ENCODE measurements around the gene HUWE1. TPM values are rescaled to one million over a fixed set of nuclear protein-coding genes. Genes with fewer than 3 reads are reported as not detected.

The HUWE1 gene
- total RNA-seq, 2 donors from 2014 or later: 102 to 169 TPM

DNA sequence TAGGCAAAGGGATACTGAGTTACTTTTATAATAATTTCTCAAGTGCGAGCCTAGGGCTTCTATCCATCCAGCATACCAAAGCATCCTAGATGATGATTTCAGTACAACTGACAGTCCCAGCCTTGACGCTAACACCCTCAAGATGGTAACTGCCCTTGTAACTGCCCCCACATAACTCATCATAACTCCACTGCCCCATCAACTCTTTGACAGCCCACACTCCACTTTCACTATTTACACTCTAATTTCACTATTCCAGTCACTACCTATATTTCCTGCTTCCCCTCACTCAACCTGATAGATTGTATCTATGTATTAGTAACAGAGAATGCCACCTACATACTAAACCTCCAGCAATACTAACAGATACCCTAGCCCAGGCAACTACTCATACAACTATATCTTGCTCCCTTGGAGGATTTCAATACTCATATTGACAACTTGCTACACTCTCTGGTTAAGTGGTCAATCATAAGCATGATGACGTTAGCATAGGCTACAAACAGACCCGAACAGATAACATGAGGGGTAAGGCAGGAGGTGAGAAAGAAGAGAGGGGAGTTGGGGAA lies 65.0 kb downstream of the HUWE1 start:
- no peak overlapping the region for H3K4me3 ChIP-seq
- no peaks in the 10 kb centered on the region for H3K27me3 ChIP-seq (replicated peaks; ENCODE audit: insufficient read depth)
- H3K27ac ChIP-seq: no peak overlapping the region
- TF ChIP-seq, protein P1, sequence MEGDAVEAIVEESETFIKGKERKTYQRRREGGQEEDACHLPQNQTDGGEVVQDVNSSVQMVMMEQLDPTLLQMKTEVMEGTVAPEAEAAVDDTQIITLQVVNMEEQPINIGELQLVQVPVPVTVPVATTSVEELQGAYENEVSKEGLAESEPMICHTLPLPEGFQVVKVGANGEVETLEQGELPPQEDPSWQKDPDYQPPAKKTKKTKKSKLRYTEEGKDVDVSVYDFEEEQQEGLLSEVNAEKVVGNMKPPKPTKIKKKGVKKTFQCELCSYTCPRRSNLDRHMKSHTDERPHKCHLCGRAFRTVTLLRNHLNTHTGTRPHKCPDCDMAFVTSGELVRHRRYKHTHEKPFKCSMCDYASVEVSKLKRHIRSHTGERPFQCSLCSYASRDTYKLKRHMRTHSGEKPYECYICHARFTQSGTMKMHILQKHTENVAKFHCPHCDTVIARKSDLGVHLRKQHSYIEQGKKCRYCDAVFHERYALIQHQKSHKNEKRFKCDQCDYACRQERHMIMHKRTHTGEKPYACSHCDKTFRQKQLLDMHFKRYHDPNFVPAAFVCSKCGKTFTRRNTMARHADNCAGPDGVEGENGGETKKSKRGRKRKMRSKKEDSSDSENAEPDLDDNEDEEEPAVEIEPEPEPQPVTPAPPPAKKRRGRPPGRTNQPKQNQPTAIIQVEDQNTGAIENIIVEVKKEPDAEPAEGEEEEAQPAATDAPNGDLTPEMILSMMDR (IDR thresholded peaks at IDR 0.05): no peak
- H3K36me3 ChIP-seq: peaks cover 31% of the 10 kb centered on the region
- no peaks in the 10 kb centered on the region for H3K9me3 ChIP-seq
- ATAC-seq (ENCODE audit: insufficient number of reproducible peaks, low FRiP score, low read depth) (no peak), DNase-seq (ENCODE audit: low spot score) (no peak)
- no peaks in the 10 kb centered on the region for H3K4me1 ChIP-seq (ENCODE audit: control insufficient read depth in 1 of 2, low read depth in 2 of 2)

GRCh38 chrX:53616946-53617345 lies 69.6 kb downstream of the HUWE1 start:
- no peak for ATAC-seq (ENCODE audit: insufficient number of reproducible peaks, low FRiP score, low read depth)
- H3K36me3 ChIP-seq: peaks cover 17% of the 10 kb centered on the region
- no peak overlapping the region for H3K4me3 ChIP-seq
- no peak overlapping the region for H3K27ac ChIP-seq
- no peaks in the 10 kb centered on the region for H3K9me3 ChIP-seq
- no peaks in the 10 kb centered on the region for H3K4me1 ChIP-seq (ENCODE audit: control insufficient read depth in 1 of 2, low read depth in 2 of 2)
- no peaks in the 10 kb centered on the region for H3K27me3 ChIP-seq (replicated peaks; ENCODE audit: insufficient read depth)
- TF ChIP-seq, protein P1 (IDR thresholded peaks at IDR 0.05): no peak
- DNase-seq (ENCODE audit: low spot score): no peak

DNA sequence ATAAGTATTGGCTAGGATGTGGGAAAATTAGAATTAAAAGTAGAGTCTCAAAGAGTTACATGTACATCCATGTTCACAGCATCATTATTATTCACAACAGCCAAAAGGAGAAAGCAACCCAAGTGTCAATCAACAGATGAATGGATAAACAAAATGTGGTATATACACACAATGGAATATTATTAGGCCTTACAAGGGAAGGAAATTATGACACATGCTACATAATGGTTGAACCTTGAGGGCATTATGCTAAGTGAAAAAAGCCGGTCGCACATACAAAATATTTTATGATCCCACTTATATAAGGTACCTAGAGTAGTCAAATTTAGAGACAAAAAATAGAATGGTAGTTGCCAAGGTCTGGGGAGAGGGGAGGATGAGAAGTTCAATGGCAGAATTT lies 80.1 kb downstream of the HUWE1 start:
- peaks cover 16% of the 10 kb centered on the region for H3K36me3 ChIP-seq
- no peaks in the 10 kb centered on the region for H3K4me1 ChIP-seq (ENCODE audit: control insufficient read depth in 1 of 2, low read depth in 2 of 2)
- no peaks in the 10 kb centered on the region for H3K27me3 ChIP-seq (replicated peaks; ENCODE audit: insufficient read depth)
- H3K4me3 ChIP-seq: no peak overlapping the region
- TF ChIP-seq, protein P1 (IDR thresholded peaks at IDR 0.05): no peak
- ATAC-seq (ENCODE audit: insufficient number of reproducible peaks, low FRiP score, low read depth): no peak
- no peak overlapping the region for H3K27ac ChIP-seq
- DNase-seq (ENCODE audit: low spot score): no peak
- no peaks in the 10 kb centered on the region for H3K9me3 ChIP-seq

GRCh38 chrX:53605004-53605403 lies 81.5 kb downstream of the HUWE1 start:
- DNase-seq (ENCODE audit: low spot score): no peak
- Histone ChIP-seq H3K9me3 (no peaks in the 10 kb centered on the region), H3K27me3 (replicated peaks; ENCODE audit: insufficient read depth) (no peaks in the 10 kb centered on the region), H3K36me3 (peaks cover 13% of the 10 kb centered on the region), H3K27ac (no peak overlapping the region), H3K4me3 (no peak overlapping the region), H3K4me1 (ENCODE audit: control insufficient read depth in 1 of 2, low read depth in 2 of 2) (no peaks in the 10 kb centered on the region)
- TF ChIP-seq, protein P1 (IDR thresholded peaks at IDR 0.05): no peak
- no peak for ATAC-seq (ENCODE audit: insufficient number of reproducible peaks, low FRiP score, low read depth)

DNA sequence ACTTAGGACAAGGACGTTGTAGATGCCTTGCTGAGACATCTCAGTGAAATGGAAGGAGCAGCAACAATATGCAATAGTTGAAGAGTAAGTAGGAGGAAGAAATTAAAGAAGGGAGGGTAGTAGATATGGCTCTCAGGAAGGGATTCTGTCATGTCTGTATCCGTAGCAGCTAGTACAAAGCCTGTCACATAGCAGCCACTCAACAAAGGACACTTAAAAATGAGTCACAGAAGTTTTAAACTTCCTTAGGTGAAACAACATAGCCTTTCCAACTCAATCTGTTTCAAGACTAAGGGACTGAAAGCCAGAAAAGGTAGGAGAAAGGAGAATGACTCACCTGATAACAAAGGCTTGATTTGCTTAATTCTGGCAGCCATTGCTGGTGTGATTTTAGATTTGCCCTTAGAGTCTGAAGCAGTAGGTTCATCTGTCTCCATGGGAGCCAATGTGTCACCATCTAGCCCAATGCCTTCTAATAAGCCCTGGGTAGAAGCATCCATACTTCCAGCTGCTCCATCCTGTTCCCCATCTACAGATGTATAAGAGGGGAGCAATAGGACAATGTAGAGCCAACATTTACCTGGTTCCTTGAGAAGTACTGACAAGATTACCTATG lies 86.6 kb downstream of the HUWE1 start:
- DNase-seq (ENCODE audit: low spot score) (no peak), ATAC-seq (ENCODE audit: insufficient number of reproducible peaks, low FRiP score, low read depth) (no peak)
- Histone ChIP-seq H3K36me3 (peaks cover 9% of the 10 kb centered on the region), H3K27me3 (replicated peaks; ENCODE audit: insufficient read depth) (no peaks in the 10 kb centered on the region), H3K9me3 (no peaks in the 10 kb centered on the region), H3K4me3 (no peak overlapping the region), H3K4me1 (ENCODE audit: control insufficient read depth in 1 of 2, low read depth in 2 of 2) (no peaks in the 10 kb centered on the region), H3K27ac (no peak overlapping the region)
- TF ChIP-seq, protein P1 (IDR thresholded peaks at IDR 0.05): no peak
